NB4 (cell line): ENCODE data around the gene ADAM10.

Experiments
- DNase-seq: peaks from one replicate; pipeline ENCODE4 v3.0.0; 2010; ENCODE audit warnings: low read depth
- H3K4me3 ChIP-seq: one replicate; pipeline ENCODE4 v1.5.1; 2011; ENCODE audit warnings: mild to moderate bottlenecking, low read depth, low read length, moderate library complexity
- CTCF ChIP-seq: IDR thresholded peaks from one replicate; pipeline ENCODE4 v1.5.1; 2012; ENCODE audit warnings: low read depth, low read length
- MYC ChIP-seq: IDR thresholded peaks from 2 replicates; pipeline ENCODE4 v1.6.1; 2011; ENCODE audit warnings: low read depth, low read length
- POLR2A ChIP-seq: IDR thresholded peaks from 2 replicates; pipeline ENCODE4 v1.6.1; 2011; ENCODE audit warnings: mild to moderate bottlenecking; ENCODE audit not compliant: insufficient read length; ENCODE audit errors: extremely low read depth
- TF ChIP-seq, protein P1 (sequence below): IDR thresholded peaks from 2 replicates; pipeline ENCODE4 v1.6.1; 2011; ENCODE audit warnings: low read depth, low read length

The ADAM10 gene

DNA sequence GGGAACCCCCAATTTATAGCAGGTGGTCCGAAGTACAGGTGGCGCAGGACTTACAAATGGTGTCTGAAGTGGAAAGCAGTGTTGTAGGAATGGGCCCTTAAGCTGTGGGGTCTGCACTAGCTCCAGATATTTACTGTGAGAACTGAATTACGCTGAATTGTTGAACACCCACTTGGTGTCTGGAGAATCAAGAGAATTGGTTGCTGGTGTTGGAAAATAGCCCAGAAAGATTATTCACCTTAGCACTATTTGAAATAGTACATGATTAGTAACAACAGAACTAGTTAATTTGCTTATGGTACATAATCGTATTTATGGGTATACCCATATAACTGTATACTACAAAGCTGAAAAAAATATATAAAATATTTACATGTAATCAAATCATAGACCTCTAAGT, 64.8 kb downstream of the ADAM10 start:
- no peak for DNase-seq
- TF ChIP-seq POLR2A (no peak), CTCF (no peak), MYC (no peak)
- TF ChIP-seq, protein P1, sequence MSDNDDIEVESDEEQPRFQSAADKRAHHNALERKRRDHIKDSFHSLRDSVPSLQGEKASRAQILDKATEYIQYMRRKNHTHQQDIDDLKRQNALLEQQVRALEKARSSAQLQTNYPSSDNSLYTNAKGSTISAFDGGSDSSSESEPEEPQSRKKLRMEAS = no peak
- H3K4me3 ChIP-seq = no peak overlapping the region

DNA sequence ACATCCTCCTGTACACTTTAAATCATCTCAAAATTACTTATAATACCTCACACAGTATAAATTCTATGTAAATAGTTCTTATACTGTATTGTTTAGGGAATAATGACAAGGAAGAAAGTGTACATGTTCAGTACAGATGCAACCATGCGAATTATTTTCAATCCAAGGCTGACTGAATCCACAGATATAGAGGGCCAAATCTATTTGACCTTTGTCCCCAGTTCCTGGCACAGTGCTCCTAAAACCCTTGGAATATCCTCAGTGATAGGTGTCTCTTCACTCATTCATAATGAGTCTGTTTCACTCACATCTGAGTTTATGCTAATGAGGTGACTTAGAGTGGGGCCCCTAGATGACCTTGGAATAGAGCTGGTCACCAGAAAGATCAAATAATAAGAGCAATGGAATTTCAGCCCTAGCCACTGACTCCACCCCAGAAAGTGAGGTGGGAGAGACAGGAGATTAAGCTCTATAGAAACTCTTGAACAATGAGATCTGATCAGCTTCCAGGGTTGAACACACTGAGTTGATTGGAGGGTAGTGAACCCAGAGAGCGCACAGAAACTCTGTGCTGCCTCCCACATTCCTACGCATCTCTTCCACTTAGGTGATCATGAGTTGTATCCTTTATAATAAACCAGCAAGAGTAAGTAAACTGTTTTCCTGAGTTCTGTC, 65.3 kb downstream of the ADAM10 start:
- no peak for DNase-seq
- no peak for TF ChIP-seq POLR2A
- TF ChIP-seq CTCF = no peak
- TF ChIP-seq, protein P1 = no peak
- no peak overlapping the region for H3K4me3 ChIP-seq

DNA sequence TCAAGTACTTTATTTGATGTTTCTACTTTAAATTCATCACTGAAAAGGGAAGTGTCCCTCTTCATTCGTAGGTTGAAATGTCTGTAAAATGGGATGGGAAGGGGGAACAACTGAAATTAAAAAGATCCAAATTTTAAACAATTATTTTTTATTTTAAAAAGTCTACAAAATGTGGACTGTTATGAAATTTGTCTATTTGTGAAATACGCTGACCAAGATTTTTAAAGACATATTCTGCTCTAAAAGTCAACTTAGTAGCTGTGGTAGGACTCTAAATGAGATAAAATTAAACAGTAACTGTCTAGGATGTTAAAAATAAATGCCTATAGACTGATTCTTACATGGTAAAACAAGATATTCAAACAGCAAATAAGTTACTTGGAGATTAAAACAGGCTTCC, 67.3 kb downstream of the ADAM10 start:
- TF ChIP-seq MYC = no peak
- TF ChIP-seq POLR2A = no peak
- TF ChIP-seq CTCF = no peak
- TF ChIP-seq, protein P1 = no peak
- no peak overlapping the region for H3K4me3 ChIP-seq
- no peak for DNase-seq

DNA sequence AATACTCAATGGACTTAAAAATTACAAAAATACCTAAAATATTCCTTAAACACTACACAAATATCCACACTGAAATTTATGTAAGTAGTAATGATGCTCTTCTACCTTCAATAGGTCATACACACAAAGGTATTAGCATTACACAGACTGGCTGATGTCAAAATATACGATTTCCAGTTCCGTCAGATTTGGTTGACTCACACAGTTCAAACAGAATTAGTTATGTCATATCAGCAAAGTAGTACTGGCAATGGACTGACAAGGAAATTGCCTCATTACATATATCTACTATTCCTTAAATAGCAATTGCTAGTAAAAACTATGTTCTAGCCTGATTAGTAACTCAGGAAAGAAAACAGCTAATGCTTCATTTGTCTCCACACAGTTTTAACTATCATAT, 70.8 kb downstream of the ADAM10 start:
- no peak overlapping the region for H3K4me3 ChIP-seq
- peak; percentile 21 for DNase-seq
- TF ChIP-seq POLR2A (no peak), CTCF (no peak), MYC (no peak)
- TF ChIP-seq, protein P1 = no peak

- DNase-seq = no peak
- TF ChIP-seq MYC (no peak), CTCF (no peak), POLR2A (no peak)
- TF ChIP-seq, protein P1 = no peak
- H3K4me3 ChIP-seq = no peak overlapping the region
Observed at GRCh38 chr15:58677426-58677825, 72.1 kb downstream of the ADAM10 start.
